GM21528 (cell line): Measurements from ENCODE around the gene EVA1B.
A peak's percentile ranks its signal among the peaks of the same experiment; 100 is the strongest.

Source experiments
- ATAC-seq: cut with Tn5 transposase; IDR thresholded peaks from one replicate; pipeline ENCODE4 v1.9.1; 2021; ENCODE audit warnings: mild to moderate bottlenecking, moderate library complexity; ENCODE audit not compliant: unreplicated experiment, low FRiP score

EVA1B gene

GRCh38 chr1:36321119-36321951, 2.1 kb downstream of the EVA1B start:
- no peak for ATAC-seq

- ATAC-seq: no peak
Measured at GRCh38 chr1:36320767-36321118, 2.7 kb downstream of the EVA1B start.

GRCh38 chr1:36320291-36320761, 3.1 kb downstream of the EVA1B start:
- no peak for ATAC-seq

GRCh38 chr1:36309397-36309796, 14.0 kb downstream of the EVA1B start:
- no peak for ATAC-seq

DNA sequence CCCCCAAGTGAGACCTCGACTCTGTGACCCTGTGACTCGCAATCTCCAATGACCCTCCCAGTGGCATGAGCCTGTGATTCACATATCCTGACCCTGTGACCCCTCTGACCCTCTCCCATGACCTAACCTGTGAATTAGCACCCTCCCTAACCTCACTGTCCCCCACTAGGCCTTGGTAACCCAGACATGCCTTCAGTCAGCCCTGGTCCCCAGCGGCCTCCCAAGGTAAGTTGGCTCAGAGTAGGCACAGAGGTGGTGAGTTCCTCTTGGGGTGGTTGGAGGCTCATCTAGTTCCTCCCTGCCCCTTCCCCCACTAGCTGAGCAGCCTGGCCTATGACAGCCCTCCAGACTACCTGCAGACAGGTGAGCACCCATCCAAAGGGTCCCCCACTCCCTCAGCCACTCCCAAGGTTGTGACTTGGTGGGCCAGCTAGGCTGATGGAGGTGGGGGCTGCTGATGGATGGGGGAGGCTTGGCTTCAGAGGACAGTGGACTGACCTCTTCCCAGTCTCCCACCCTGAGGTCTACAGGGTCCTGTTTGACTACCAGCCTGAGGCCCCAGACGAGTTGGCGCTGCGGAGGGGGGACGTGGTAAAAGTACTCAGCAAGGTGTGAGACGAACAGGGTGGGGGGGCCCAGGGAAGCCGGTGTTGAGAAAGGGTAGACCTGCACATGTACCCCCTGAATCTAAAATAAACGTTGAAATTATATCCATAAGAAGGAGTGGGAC, 15.7 kb downstream of the EVA1B start:
- no peak for ATAC-seq

DNA sequence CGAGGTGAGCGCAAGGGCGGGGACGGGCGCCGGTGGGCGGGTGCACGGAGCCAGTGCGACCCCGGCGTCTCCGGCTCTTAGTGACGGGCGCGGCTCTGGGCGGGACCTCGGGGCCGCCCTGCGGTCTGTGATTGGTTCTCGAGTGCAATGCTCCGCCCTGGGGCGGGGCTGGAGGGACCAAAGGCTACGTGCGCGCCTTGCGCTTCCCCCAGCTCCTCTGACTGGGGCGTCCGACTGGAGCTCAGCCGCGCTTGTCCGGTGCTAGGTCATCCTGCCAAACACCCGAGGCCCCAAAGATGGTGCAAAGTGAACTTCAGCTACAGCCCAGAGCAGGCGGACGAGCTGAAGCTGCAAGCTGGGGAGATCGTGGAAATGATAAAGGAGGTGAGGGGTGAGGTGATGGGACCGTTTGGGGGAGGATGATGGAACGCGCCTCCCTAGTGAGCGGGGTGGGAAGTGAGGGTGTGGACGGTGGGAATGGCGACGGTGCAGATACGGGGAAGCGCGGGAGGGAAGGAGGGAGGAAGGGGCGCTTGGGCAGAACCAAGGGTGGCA, 16.5 kb downstream of the EVA1B start:
- peak; percentile 95 for ATAC-seq

- ATAC-seq: peak; percentile 32
Measured at GRCh38 chr1:36306210-36306901, 17.1 kb downstream of the EVA1B start, which contains the start of gene SH3D21. TSS of gene SH3D21 (plus strand) at chr1:36306368. CDS start at chr1:36306421, 53 bp downstream.

GRCh38 chr1:36305915-36306209, 17.6 kb downstream of the EVA1B start:
- no peak for ATAC-seq

DNA sequence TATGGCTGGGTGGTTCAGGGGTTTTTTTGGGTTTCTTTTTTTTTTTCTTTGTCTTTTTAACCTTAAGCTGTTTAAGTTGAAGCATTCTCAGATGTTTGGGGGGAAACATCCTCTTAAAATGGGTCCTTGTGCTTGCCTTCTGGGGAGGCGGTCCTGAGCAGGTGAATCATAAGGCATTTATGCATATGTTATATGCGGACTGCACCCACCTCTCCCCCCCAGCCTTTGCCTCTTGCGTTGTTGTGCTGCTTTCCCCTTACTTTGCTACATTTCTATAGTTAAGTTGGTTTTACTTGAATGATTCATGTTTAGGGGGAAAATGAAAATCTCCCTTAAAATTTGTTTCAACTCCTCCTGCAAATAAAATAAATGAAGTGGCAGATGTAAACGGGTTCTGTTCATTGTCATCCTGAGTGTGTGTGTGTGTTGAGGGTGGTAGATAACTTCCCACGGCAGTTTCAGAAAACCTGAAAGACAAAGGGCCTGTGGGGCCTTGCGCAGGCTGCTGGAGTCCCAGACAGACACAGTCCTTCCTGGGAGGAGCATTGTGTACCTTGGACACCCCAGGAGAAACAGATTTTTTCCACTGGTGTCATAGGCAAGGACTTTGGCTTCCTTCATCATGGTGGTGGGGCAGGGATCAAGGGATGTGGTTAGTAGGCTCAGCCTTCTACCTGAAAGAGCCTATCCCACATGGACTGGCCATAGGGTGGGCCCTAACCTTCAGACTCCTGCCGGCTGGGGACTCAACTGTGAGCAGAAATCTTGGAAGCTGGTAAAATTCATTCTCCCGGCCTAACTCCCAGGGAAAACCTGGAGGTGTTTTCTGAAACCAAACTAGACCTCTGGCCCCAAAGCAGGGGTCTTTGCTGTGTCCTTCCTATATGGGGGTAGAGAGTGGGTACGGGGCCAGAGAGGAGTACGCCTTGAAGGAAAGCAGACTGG, 18.2 kb downstream of the EVA1B start:
- ATAC-seq: no peak

DNA sequence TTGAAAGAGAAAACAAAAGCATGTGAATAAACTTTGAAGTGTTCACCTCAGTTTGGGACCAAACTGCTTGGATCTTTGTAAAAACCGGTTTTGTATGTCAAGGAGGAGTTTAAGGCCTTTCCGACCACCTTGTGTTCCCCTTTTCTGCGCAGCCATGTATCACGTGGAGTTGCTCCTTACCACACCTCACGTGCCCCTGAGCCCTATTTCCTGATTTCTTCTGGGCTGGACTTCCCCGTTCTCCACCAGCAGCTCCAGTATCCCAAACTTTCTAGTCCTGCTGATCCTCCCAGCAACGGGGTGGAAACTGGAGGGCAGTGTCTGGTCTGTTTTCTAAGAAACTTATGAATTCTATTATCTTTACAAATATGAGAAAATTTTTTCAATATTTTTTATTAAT, 18.9 kb downstream of the EVA1B start:
- no peak for ATAC-seq

DNA sequence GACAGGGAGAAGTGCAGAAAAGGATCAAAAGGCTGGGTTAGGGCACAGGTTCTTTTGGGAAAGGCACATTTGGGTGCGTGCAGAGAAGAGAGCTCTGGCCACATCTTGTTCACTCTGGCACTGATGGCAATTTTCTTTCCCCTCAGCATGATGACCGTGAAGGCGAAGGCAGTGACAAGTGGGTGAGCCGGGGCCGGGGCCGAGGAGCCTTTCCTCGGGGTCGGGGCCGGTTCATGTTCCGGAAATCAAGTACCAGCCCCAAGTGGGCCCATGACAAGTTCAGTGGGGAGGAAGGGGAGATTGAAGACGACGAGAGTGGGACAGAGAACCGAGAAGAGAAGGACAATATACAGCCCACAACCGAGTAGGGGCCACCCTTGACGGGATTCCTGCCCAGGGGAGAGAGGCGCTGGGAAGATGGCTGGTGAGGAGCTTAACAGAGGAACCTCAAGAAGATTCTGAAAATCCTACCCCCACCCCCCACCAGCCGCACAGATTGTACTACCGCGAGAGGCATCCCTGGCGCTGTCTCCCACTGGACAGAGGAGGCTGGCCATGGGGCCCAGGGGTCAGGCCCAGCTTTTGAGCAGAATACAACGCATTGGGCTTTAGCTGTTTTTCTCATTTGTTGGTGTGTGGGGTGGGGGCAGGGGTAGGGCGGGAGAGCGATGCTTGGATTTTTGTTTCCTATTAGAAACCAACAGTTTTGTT, 19.6 kb downstream of the EVA1B start:
- no peak for ATAC-seq

- no peak for ATAC-seq
Measured at GRCh38 chr1:36303244-36303643, 20.2 kb downstream of the EVA1B start.

DNA sequence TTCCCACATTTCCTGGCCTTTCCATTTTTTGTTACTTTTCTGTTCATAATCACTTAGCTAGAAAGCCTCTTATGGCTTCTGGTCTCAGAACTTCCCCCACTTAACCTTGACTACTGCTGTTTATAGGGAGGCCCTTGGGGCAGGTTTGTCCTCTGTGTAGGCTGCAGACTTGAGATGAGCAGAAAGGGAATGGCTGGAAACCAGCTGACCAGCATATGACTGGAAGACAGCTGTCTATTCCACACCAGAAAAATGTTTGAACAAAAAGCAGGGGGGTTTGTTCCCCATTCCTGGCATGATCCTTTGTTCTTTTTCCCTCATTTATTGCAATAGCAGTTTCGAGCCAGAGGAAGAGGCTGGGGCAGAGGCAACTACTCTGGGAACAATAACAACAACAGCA, 22.2 kb downstream of the EVA1B start:
- no peak for ATAC-seq

- ATAC-seq: no peak
Measured at GRCh38 chr1:36300526-36300925, 22.9 kb downstream of the EVA1B start.

DNA sequence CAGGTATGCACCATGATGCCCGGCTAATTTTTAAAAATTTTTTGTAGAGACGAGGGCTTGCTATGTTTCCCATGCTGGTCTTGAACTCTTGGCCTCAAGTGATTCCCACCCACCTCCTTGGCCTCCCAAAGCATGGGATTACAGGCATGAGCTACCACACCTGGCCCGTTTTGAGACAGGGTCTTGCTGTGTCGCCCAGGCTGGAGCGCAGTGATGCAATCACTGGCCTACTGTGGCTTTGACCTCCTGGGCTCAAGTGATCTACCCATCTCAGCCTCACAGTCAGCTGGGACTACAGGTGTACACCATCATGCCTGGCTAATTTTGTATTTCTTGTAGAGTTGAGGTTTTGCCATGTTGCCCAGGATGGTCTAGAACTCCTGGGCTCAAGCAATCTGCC, 24.8 kb downstream of the EVA1B start:
- no peak for ATAC-seq

DNA sequence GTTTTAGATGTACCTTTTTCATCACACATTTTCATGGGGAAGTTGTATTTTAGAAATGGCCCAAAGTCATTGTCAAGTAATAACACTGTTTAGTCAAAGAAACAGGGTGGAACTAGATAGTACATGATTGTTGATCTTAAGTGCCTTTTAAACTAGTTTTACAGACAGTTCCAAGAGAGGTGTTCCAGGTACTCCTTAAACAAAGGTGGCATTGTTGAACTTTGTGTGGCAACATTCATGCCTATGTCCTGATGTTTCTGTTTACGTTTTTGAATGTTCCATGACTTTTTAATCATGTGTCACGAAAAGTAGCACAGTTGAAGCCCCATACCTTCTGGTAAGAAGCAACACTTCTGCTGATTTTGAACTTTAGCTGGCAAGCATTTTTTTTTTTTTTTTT, 26.4 kb downstream of the EVA1B start:
- ATAC-seq: no peak

DNA sequence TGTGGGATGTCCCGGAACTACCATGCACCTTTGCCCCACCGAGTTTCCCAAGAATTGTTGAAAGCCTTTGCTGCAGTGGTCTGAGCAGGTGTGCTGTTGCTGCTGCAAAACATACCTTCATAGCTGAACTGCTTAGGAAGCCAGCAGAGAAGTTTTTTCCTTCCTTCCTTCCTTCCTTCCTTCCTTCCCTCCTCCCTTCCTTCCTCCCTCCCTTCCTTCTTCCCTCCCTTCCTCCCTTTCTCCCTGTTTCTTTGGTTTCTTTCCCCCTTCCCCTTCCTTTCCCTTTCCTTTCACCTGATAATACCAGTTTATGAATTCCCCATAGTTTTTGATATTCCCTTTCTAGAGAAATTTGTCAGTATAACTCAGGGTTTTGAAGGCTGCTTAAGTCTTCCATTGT, 28.1 kb downstream of the EVA1B start:
- no peak for ATAC-seq

GRCh38 chr1:36287595-36287994, 35.9 kb downstream of the EVA1B start:
- ATAC-seq: no peak

DNA sequence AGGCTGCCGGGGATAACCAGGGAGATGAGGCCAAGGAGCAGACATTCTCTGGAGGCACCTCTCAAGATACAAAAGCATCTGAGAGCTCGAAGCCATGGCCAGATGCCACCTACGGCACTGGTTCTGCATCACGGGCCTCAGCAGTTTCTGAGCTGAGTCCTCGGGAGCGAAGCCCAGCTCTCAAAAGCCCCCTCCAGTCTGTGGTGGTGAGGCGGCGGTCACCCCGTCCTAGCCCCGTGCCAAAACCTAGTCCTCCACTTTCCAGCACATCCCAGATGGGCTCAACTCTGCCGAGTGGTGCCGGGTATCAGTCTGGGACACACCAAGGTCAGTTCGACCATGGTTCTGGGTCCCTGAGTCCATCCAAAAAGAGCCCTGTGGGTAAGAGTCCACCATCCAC, 36.6 kb downstream of the EVA1B start:
- no peak for ATAC-seq
